ENCODE data around the gene ATF5. TPM values are rescaled to one million over a fixed set of nuclear protein-coding genes. Genes with fewer than 3 reads are reported as not detected.

The ATF5 gene
- total RNA-seq, 1 donor from 2014 or later = 3.6 TPM

DNA sequence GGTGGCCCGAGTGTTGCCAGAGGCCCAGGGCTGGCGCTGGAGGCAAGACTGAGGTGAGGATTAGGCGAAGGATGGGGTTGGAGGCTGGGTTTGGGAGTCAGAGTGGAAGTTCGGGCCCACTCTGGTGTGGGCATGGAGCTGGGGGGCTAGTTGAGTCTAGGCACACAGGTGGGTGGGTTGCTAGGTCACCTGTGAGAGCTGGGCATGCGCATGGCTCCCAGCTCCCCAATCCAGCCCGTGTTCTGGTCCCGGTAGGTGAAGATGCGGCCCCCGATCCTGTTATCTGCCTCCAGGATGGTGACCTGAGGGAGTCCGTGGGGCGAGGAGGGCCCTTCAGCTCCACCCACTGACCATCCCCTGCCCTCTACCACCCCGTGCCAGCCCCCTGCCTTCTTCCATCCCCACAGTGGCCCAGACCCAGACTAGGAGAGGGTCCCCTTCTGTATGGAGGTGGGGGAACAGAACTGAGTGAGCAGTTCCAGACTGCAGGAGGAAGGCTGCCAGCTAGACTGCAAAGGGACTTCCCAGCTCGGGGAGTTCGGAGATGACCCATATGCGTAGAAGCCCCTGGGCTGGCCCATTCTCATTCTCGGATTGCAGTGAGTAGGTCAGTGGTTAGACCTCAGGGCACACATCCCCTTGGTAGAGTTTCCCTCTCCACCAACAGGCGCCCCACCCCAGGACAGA, 34.0 kb upstream of the ATF5 start:
- no peak for DNase-seq

DNA sequence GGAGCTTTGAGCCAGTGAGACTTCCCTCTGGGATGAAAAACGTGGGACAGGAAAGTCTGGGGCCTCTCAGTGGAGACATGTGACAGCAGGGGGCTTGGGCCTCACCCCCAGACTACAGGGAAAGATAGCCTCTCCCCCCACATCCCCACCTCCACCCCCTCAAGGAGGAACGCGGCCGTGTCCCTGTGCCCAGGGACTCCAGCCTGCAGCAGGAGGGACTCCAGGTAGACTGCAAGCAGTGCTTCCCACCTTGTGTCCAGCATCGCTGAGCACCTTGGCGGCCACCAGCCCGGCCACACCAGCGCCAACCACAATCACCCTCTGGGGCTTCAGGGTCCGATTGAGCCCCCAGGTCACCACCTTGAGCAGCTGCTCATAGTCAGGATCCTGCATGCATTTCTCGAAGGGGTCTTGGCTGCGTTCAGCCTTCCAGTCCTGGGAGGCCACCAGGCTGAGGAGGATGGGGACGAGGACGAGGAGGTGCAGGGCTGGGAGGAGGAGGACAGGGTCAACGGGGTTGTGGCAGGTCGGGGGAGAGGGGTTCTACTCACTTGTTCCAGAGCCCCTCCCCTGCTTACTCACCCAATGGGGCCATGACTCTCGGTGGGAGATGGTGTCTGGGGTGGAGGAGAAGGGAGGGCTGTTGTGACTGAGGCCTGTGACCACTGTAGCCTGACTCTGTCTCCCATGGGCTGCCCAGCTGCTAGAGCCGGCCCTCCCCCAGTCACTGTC, 33.3 kb upstream of the ATF5 start:
- no peak for DNase-seq

DNA sequence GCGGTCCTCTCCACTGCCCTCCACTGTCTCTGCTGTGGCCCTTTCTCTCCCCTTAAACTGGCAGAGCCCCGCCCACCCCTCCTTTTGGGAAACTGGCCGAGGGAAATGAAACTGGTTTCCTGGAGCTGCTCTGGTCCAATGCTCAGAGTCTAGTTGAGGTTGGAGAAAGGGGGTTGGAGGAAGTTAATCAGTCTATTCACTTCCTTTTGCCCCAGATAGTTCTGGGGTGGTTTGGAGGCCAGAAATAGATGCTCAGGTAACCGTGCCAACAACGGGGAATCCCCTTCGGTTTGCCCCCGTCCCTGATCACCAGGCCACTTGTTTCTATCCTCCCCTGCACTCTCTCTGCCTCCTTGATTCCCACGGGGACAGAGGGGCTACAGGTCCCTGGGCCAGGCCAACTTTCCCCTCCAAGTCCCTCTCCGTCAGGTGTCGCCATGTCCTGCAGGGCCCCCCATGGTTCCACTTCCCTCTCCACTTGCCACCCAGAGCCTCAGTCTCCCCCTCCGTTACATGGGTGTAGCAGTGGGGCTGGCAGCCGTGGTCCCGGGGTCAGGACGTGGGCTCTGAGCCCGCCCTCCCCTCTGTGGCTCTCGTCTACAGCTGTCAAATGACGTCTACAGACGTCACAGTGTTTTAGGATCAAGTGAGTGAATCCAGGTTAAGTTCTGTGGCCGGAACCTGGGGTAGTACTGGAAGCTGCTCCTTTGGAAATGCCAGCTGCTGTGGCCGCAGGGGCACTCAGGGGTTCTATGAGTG, 32.0 kb upstream of the ATF5 start, which contains the start of gene IL4I1:
Gene IL4I1, minus strand, starts transcription at position 25 of the 759 bp plus-strand sequence. CDS start 727 bp downstream, outside the sequence.
- DNase-seq = no peak

DNA sequence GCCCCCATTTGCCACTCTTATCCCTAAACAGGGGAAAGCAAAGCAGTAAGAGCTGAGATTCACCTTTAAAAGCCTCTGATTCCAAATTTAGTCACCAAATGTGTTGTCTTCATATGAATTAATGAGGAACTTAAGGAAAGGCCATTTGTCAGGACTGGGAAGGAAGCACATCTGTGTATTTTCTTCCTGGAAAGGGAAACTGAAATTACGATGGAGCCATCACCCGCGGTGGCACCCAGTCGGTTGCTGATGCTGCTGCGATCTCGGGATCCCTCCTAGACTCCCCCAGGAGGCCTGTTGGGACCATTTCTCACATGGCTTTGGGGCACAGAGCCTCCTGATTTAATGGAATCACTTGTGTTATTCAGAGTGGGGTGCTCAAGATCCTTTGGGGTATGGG, 24.9 kb upstream of the ATF5 start:
- DNase-seq = no peak

DNA sequence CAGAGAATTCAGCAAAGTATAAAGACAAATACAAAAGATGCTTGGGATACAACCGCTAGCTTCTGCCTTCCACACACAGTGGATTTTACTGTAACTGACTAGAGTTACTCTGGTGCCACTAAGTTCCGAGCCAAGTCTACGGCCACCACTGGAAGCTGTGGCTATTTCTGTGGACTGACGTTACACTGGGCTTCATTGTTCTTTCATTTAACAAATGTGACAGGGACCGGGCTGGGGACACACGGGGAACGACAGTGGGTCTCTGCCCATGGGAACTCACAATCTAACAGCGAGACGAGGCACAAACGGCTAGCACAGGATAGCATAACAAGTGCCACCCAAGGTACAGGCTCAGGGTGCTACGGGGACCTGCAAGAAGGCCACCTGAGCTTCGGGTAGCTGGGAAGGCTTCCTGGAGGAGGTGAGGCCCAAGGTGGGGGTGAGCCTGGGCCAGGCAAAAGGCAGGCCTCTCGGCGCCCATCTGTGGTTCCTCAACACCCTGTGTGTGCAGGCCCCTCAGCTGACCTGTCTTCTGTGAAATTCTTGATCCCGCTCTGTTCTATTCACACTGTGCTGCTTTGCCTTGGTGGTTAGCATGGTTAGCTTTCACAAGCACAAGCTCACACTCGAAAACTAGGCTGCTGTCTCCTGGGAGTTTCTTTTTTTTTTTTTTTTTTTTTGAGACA, 22.0 kb upstream of the ATF5 start:
- no peak for DNase-seq

DNA sequence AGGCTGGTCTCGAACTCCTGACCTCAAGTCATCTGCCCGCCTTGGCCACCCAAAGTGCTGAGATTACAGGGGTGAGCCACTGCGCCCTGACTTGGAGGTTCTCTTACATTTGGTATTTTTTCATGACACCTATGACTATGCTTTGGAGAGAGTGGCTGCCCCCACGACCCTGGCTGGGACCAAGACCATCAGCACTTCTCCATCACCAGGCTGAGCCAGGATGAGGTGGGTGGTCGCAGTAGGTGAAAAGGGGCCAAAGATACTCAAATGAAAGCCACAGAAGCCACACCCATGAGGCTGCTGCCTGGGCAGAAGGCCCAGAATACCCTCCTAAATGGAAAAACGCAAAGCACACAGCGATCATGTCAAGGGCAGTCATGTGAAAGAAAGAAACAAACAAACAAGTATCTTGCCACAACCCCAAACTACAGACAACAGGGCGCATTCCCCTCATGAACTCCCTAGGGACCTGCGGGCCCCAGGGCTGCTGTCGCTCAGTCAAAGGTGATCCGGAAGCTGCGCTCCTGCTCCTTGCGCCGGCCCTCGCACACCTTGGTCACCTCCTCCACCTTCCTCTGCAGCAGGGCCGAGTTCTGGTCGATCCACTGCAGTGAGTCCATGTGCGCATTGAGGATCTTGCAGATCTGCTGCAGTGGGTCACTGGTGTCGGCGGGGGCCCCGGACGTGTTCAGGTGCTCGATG, 21.1 kb upstream of the ATF5 start:
- no peak for DNase-seq

DNA sequence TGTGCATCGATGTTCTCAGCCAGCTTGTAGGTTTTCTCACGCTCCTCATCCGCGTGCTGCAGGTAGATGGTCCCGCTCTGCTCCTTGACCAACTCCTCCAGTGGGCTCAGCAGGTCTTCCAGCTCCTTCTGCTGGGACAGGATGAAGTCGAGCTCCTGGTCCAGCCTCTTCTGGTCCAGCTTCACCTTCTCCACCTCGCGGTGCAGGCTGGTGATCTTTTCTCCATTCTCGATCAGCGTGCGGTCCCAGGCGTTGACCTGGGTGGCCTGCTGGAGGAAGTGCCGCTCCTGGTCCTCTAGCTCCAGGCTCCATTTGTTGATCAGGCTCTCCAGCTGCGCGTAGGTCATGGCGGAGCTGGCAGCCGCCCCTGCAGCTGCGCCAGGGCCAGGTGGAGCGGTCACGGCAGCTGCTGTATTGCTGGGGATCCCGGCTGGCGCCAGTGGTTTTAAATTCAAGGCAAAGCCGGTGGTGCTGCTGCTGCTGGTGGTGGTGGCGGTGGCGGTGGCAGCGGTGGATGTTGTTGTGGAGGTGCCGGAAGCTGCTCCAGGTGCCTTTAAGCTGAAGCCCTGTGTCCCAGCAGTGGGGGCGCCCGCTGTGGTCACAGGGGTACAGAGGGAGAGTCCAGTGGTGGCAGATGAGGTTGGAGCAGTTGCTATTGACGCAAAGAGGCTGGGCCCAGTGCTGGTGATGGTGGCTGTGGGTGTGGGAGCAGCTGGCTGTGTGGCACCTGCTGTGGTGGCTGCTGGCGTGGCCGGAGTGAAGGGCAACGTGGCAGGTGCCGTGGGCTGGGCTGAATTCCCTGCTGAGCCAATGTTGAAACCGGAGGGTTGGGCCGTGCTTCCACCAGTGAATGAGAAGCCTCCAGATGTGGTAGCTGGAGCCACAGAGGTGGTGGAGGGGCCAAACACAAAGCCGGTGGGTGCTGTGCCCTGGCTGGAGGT, 20.3 kb upstream of the ATF5 start:
- DNase-seq = no peak

DNA sequence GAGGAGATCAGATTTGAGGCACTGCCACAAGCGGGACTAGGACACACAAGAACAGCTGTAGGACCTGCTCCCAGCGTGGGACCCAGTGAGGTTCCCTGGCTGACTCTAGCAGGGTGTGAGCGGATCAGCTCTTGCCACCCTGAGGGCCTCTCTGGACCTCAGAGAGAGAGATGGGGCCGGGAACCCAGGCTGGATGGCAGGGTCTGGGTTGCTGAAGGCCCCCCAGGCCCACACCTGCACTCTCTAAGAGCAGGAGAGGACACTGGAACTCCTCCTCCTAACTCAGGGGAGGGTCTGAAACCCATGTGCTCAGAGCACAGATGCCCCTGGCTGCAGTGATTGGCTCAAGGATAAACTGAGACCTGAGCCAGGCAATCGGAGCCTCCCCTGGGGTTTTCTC, 18.8 kb upstream of the ATF5 start:
- DNase-seq = no peak

DNA sequence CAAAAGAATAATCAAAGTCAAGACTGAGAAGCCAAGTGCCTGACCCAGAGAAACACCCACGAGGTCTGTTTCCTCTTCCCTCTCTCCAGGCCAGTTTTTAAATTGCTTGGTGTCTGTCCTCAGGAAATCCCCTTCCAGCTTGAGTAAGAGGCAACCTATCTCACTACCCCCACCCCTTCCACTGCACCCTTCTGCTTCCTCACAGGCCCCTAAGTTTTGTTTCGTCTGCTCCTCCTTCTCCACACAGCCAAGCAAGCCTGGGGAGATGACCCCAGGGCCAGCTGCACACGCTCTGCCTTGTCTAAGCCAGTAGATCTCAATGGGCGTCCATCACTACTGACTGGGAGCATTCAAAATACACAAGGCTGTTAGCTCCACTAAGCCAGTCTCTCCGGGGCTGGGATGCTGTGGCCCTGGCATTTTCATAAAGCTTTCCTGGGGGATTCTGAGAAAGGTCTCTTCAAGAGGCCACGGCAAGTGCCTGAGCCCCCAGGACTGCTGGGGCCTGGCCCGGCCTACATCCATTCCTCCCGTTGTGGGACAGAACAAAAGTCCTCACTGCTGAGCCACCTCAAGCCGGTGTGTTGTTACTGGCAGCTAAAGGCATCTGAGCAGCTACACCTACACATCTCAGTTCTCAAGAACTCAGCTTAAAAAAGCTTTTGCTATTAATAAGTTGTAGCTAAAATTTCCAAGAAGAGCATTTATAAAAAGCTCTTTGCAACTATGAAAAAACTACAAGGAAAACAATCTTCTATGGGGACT, 17.4 kb upstream of the ATF5 start:
- DNase-seq = no peak

DNA sequence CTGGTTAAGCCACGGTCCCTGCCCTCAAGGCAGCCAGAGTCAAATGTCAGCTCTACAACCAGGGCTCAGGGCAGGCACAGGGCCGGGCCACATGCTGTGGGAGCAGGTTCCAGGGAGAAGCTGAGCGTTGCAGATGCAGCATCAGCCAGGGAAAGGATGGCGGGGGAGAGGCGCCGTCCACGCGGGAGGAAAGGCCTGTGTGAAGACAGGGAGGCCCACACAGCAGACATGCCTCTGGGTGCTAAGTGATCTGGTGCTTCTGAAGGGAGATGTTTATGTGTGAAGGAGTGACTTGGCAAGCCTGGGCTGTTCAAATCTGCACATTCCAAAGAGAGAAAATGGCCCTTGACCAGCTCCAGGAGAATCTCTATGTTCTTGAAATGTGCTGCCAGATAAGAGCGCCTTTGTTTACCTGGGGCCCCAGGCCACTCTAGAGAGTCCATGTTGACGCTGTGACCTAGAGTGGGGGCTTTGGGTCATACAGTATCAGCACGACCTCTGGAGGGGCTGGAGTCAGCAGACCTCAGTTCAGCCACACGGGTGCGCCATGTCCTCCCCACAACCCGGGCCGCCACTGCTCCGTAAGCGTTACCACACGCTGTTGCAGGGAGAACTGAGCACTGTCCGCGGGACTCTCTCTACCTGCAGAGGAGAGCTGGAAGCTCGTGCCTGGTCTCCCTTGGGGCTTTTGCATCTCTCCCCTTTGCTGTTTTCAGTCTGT, 15.9 kb upstream of the ATF5 start:
- DNase-seq = no peak

DNA sequence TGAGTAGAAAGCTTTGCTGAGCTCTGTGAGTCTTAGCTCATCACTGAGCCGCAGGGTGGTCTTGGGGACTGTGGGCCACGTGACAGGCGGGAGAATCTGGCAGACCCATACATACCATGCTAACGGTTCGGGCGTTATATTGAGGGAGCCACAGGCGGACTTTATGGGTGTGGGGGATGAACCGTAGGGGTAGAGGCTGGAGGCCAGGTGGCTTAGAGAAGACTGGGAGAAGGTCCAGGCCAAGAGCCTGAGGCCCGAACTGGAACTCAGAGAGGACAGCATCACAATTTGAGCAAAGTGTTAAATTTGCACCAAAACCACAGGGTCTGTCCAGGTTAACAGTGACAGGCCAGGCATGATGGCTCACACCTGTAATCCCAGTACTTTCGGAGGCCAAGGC, 15.3 kb upstream of the ATF5 start:
- no peak for DNase-seq

DNA sequence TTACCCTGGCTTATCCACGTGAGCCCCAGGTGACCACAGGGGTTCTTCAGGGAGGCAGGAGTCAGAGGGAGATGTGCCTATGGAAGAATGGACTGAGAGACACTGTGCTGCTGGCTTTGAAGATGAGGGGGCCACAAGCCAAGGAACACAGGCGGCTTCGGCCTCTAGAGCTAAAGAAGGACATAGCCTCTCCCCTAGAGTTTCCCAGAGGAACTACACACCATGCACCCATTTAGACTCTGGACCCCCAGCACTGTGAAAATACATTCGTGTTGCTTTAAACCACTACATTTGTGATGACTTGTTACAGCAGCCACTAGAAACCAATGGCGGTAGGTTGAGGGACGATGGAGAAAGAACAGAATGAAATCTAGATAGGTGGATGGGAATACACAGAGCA, 13.7 kb upstream of the ATF5 start:
- DNase-seq = no peak

DNA sequence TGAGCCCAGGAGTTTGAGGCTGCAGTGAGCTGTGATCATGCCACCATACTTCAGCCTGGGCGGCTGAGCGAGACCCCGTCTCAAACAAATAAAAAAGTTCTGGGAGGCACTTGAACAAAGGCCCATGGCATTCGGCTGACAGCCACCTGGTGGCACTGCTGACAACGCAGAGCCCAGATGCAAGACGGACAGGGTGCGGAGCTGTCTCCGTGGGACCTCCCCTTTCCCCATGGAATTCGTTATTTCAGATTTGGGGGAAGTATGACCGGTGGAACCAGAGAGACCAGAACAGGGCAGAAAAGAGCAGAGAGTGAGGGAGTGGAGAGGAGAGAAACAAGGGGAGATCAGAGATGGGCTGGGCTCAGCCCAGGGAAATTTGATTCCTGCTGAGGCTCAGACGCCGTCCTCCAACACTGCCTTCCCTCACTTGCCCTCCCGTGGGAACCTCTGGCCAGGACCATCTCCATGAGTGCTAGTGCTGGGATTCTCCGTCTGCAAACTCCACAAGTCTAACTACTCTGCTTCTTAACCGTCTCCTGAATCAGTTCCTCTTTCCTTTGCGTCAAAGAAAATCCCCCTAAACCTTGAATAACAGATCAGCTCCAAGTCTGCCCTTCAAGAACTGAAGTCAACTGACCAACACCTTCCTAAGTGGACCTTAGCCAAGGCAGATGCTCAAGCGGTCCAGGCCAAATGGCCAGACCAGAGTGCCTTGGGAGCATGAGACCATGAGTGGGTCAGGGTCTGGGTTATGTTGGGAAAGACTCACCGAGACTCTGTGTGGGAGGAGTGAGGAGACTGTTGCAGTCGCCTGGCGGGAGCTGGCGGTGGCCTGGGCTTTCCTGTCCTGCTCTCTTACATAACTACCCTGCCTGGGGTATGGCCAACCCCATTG, 11.9 kb upstream of the ATF5 start:
- no peak for DNase-seq

DNA sequence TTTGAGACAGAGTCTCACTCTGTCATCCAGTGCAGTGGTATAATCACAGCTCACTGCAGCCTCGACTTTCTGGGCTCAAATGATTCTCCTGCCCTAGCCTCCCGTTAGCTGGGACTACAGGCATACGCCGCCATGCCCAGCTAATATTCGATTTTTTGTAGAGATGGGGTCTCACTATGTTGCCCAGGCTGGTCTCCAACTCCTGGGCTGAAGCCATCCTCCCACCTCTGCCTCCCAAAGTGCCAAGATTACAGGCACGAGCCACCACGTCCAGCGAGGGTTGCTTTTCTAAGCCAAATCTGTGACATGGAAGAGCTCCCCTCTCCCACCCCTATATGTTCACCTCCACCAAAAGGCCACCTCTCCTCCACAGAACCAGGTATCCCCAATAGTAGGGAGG, 10.9 kb upstream of the ATF5 start:
- no peak for DNase-seq

DNA sequence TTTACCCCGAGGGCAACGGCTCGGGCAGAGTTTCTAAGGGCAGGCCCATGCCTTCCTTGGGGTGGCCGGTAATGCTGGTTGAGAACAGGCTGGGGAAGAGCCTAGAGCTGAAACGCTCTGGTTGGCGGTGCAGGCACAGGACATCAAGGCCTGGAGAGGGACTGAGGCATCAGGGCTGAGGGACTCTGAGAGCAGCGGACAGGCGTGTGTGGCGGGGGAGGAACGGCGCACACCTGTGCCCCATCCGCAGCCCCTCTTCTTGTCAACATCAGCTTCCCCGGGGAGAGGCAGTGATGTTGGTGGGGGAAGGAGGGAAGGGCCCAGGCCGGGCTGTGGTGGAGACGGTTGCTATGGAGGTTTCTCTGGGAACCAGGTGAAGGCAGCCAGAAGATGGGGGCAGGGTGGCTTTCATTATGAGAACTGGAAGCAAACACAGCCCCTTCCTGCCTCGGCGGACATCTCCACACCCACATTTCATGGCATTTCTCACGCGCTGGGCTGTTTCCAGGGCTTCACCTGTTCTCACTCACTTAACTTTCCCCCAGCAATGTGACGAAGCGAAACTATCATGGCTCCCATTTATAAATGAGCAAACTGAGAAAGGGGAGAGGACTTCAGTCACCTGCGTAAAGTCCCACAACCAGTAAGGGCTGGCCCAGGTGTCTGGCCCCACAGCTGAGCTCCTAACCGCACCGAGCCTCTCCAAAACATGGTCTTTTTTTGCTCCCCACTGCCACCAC, 8.2 kb upstream of the ATF5 start:
- no peak for DNase-seq

DNA sequence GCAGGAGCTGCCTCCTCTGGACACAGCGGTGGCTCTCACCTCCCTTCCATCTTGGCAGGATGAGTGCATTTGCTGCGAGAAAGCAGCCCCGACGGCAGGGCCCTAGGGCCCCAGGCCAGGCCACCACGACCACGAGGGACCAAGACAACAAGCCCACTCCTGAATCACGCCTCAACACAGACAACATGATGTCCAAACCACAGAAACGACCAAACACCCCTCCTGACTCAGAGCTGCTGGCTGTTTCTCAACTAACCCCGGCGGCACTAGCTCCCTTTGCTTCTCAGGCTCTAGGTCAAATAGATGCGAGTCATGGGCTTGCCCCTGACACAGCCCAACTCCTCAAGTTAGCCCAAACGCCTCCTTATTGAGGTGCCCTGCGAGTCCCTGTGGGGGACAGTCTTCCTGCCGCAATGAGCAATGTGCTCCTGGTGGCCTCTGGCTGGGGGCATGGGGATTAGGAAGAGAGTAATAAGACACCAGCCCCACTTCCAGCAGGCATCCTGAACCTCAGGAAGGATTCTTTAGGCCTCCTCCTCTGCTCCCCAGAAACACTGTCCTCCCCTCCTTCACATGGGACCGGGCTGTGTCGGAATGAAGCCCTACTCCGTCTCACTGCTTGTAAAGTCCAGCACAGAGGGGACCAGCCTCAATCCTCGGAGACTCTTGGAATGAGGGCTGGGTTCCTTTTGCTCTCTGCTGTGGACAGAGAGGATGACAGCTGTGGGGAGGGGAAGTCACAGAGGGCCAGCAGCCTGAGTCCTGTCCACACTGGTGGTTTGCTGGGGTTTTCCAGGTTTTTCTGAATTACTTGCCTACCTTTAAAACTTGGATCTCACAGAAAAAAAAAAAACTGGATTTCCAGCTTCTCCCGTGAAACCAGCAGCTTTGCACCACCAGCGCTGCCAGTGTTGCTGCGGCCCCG, 6.9 kb upstream of the ATF5 start:
- DNase-seq = no peak

All from tongue (tissue), 2 donors.